ENCODE data around the gene SND1.

Gene SND1

GRCh38 chr7:127717502-127718339, 65.7 kb downstream of the SND1 start:
- H3K9me3 Mint-ChIP-seq: no peaks in the 10 kb centered on the region
- no peak for DNase-seq (ENCODE audit: low spot score in 2 of 2)
- no peak overlapping the region for H3K4me3 Mint-ChIP-seq
- peaks cover 91% of the 10 kb centered on the region for H3K36me3 Mint-ChIP-seq
- H3K27ac Mint-ChIP-seq: peak overlapping the region; percentile 18
- ATAC-seq: peak; percentile 71
- H3K4me1 Mint-ChIP-seq: peaks cover 30% of the 10 kb centered on the region

- Mint-ChIP-seq H3K9me3 (no peaks in the 10 kb centered on the region), H3K27ac (peak overlapping the region; percentile 18), H3K4me1 (peaks cover 32% of the 10 kb centered on the region), H3K4me3 (no peak overlapping the region), H3K36me3 (peaks cover 95% of the 10 kb centered on the region)
- DNase-seq (ENCODE audit: low spot score in 2 of 2) (no peak), ATAC-seq (no peak)
Measured at GRCh38 chr7:127718340-127718679, 66.3 kb downstream of the SND1 start.

- no peak for ATAC-seq
- Mint-ChIP-seq H3K9me3 (no peaks in the 10 kb centered on the region), H3K4me1 (peaks cover 34% of the 10 kb centered on the region), H3K27ac (peak overlapping the region; percentile 63), H3K4me3 (no peak overlapping the region), H3K36me3 (peaks cover 88% of the 10 kb centered on the region)
- no peak for DNase-seq (ENCODE audit: low spot score in 2 of 2)
Measured at GRCh38 chr7:127726476-127726875, 74.5 kb downstream of the SND1 start.

- Mint-ChIP-seq H3K4me3 (no peak overlapping the region), H3K4me1 (peaks cover 42% of the 10 kb centered on the region), H3K36me3 (peaks cover 84% of the 10 kb centered on the region), H3K9me3 (no peaks in the 10 kb centered on the region), H3K27ac (no peak overlapping the region)
- ATAC-seq (no peak), DNase-seq (ENCODE audit: low spot score in 2 of 2) (no peak)
Measured at GRCh38 chr7:127730658-127731276, 78.8 kb downstream of the SND1 start.

GRCh38 chr7:127731431-127732080, 79.6 kb downstream of the SND1 start:
- DNase-seq (ENCODE audit: low spot score in 2 of 2) (no peak), ATAC-seq (no peak)
- H3K4me3 Mint-ChIP-seq: no peak overlapping the region
- H3K9me3 Mint-ChIP-seq: no peaks in the 10 kb centered on the region
- H3K36me3 Mint-ChIP-seq: peaks cover 87% of the 10 kb centered on the region
- peaks cover 42% of the 10 kb centered on the region for H3K4me1 Mint-ChIP-seq
- peak overlapping the region; percentile 52 for H3K27ac Mint-ChIP-seq

- Mint-ChIP-seq H3K27ac (no peak overlapping the region), H3K4me1 (peaks cover 44% of the 10 kb centered on the region), H3K4me3 (no peak overlapping the region), H3K36me3 (peaks cover 85% of the 10 kb centered on the region), H3K9me3 (no peaks in the 10 kb centered on the region)
- ATAC-seq: no peak
- no peak for DNase-seq (ENCODE audit: low spot score in 2 of 2)
Measured at GRCh38 chr7:127732306-127732705, 80.3 kb downstream of the SND1 start.

GRCh38 chr7:127733986-127734385, 82.0 kb downstream of the SND1 start:
- ATAC-seq (no peak), DNase-seq (ENCODE audit: low spot score in 2 of 2) (no peak)
- Mint-ChIP-seq H3K9me3 (no peaks in the 10 kb centered on the region), H3K36me3 (peaks cover 90% of the 10 kb centered on the region), H3K4me1 (peaks cover 38% of the 10 kb centered on the region), H3K27ac (peak overlapping the region; percentile 23), H3K4me3 (no peak overlapping the region)

- Mint-ChIP-seq H3K36me3 (peaks cover 77% of the 10 kb centered on the region), H3K9me3 (no peaks in the 10 kb centered on the region), H3K4me3 (no peak overlapping the region), H3K4me1 (peaks cover 30% of the 10 kb centered on the region), H3K27ac (no peak overlapping the region)
- ATAC-seq (no peak), DNase-seq (ENCODE audit: low spot score in 2 of 2) (no peak)
Measured at GRCh38 chr7:127736511-127736910, 84.5 kb downstream of the SND1 start.

- DNase-seq (ENCODE audit: low spot score in 2 of 2) (no peak), ATAC-seq (no peak)
- Mint-ChIP-seq H3K36me3 (peaks cover 61% of the 10 kb centered on the region), H3K4me3 (no peak overlapping the region), H3K4me1 (peaks cover 40% of the 10 kb centered on the region), H3K27ac (peak overlapping the region; percentile 17), H3K9me3 (no peaks in the 10 kb centered on the region)
Measured at GRCh38 chr7:127738859-127739258, 86.9 kb downstream of the SND1 start.

GRCh38 chr7:127741764-127742375, 89.9 kb downstream of the SND1 start:
- DNase-seq (ENCODE audit: low spot score in 2 of 2): no peak
- Mint-ChIP-seq H3K9me3 (no peaks in the 10 kb centered on the region), H3K27ac (peak overlapping the region; percentile 63), H3K4me3 (no peak overlapping the region), H3K36me3 (peaks cover 56% of the 10 kb centered on the region), H3K4me1 (peaks cover 61% of the 10 kb centered on the region)
- ATAC-seq: no peak

GRCh38 chr7:127745445-127745844, 93.5 kb downstream of the SND1 start:
- no peaks in the 10 kb centered on the region for H3K9me3 Mint-ChIP-seq
- DNase-seq (ENCODE audit: low spot score in 2 of 2) (no peak), ATAC-seq (peak; percentile 100)
- H3K27ac Mint-ChIP-seq: peak overlapping the region; percentile 9
- H3K4me1 Mint-ChIP-seq: peaks cover 75% of the 10 kb centered on the region
- H3K36me3 Mint-ChIP-seq: peaks cover 35% of the 10 kb centered on the region
- H3K4me3 Mint-ChIP-seq: no peak overlapping the region

GRCh38 chr7:127751062-127751461, 99.1 kb downstream of the SND1 start:
- DNase-seq (ENCODE audit: low spot score in 2 of 2): no peak
- ATAC-seq: no peak
- Mint-ChIP-seq H3K27ac (peak overlapping the region; percentile 12), H3K9me3 (no peaks in the 10 kb centered on the region), H3K4me1 (peaks cover 76% of the 10 kb centered on the region), H3K36me3 (peaks cover 18% of the 10 kb centered on the region), H3K4me3 (no peak overlapping the region)

- Mint-ChIP-seq H3K4me1 (peaks cover 76% of the 10 kb centered on the region), H3K36me3 (peaks cover 13% of the 10 kb centered on the region), H3K9me3 (no peaks in the 10 kb centered on the region), H3K4me3 (no peak overlapping the region), H3K27ac (peak overlapping the region; percentile 8)
- DNase-seq (ENCODE audit: low spot score in 2 of 2) (no peak), ATAC-seq (peak; percentile 71)
Measured at GRCh38 chr7:127751490-127752448, 99.8 kb downstream of the SND1 start.

GRCh38 chr7:127752829-127753228, 100.8 kb downstream of the SND1 start:
- H3K27ac Mint-ChIP-seq: peak overlapping the region; percentile 21

More at GRCh38 chr7:127752829-127753228, 100.8 kb downstream of the SND1 start:
- peaks cover 80% of the 10 kb centered on the region for H3K4me1 Mint-ChIP-seq
- DNase-seq (ENCODE audit: low spot score in 2 of 2) (no peak), ATAC-seq (no peak)
- no peaks in the 10 kb centered on the region for H3K9me3 Mint-ChIP-seq
- no peak overlapping the region for H3K4me3 Mint-ChIP-seq
- H3K36me3 Mint-ChIP-seq: peaks cover 6% of the 10 kb centered on the region
